HL-60 (cell line): ENCODE data around the gene ALOX15.

ENCODE experiments used
- CTCF ChIP-seq: IDR thresholded peaks from one replicate; pipeline ENCODE4 v1.5.1; 2011; ENCODE audit warnings: low read length, control low read depth, inconsistent platforms; ENCODE audit not compliant: insufficient read depth
- GABPA ChIP-seq: IDR thresholded peaks from 2 replicates; pipeline ENCODE4 v1.6.1; 2012; ENCODE audit warnings: low read depth
- POLR2AphosphoS5 ChIP-seq: IDR thresholded peaks from 2 replicates; pipeline ENCODE4 v1.6.1; 2012; ENCODE audit warnings: low read depth
- REST ChIP-seq: IDR thresholded peaks from 2 replicates; pipeline ENCODE4 v1.6.1; 2012; ENCODE audit warnings: low read depth; ENCODE audit not compliant: insufficient replicate concordance
- SPI1 ChIP-seq: IDR thresholded peaks from 2 replicates; pipeline ENCODE4 v1.6.1; 2012; ENCODE audit warnings: low read depth, mild to moderate bottlenecking, borderline replicate concordance

- no peak for TF ChIP-seq CTCF
- TF ChIP-seq REST, result no peak
- TF ChIP-seq POLR2AphosphoS5, result no peak
- no peak for TF ChIP-seq GABPA
- no peak for TF ChIP-seq SPI1
Observed at GRCh38 chr17:4641297-4642195, at the start of gene ALOX15.
